Fibroblast of upper back skin (primary cell): ENCODE data around the gene GBGT1.

Experiments
- DNase-seq: peaks from one replicate; pipeline ENCODE4 v3.0.0-alpha.2; 2013

GBGT1 gene

GRCh38 chr9:133141833-133142595, 21.7 kb downstream of the GBGT1 start:
- no peak for DNase-seq

GRCh38 chr9:133140606-133141005, 23.1 kb downstream of the GBGT1 start:
- DNase-seq = no peak

GRCh38 chr9:133140174-133140505, 23.6 kb downstream of the GBGT1 start:
- no peak for DNase-seq

- DNase-seq = no peak
These were observed 24.2 kb downstream of the GBGT1 start for GRCh38 chr9:133139246-133140173.

- DNase-seq = no peak
These were observed 26.1 kb downstream of the GBGT1 start for GRCh38 chr9:133137451-133138231.

- DNase-seq = peak; percentile 83
These were observed 28.5 kb downstream of the GBGT1 start for GRCh38 chr9:133135146-133135745.

- no peak for DNase-seq
These were observed 29.1 kb downstream of the GBGT1 start for GRCh38 chr9:133134388-133135145.

- DNase-seq = peak; percentile 79
These were observed 29.9 kb downstream of the GBGT1 start for GRCh38 chr9:133133681-133134387.

GRCh38 chr9:133132174-133132573, 31.5 kb downstream of the GBGT1 start:
- no peak for DNase-seq

- no peak for DNase-seq
These were observed 32.2 kb downstream of the GBGT1 start for GRCh38 chr9:133131506-133131905.

GRCh38 chr9:133130685-133131244, 32.9 kb downstream of the GBGT1 start:
- DNase-seq = no peak

- no peak for DNase-seq
These were observed 34.5 kb downstream of the GBGT1 start for GRCh38 chr9:133129001-133129795.

- DNase-seq = no peak
These were observed 35.6 kb downstream of the GBGT1 start for GRCh38 chr9:133128152-133128551.

- no peak for DNase-seq
These were observed 36.3 kb downstream of the GBGT1 start for GRCh38 chr9:133127340-133127981.

- DNase-seq = no peak
These were observed 36.9 kb downstream of the GBGT1 start for GRCh38 chr9:133126697-133127339.

GRCh38 chr9:133125941-133126696, 37.6 kb downstream of the GBGT1 start:
- no peak for DNase-seq

GRCh38 chr9:133124907-133125275, 38.8 kb downstream of the GBGT1 start:
- DNase-seq = no peak

GRCh38 chr9:133124123-133124906, 39.4 kb downstream of the GBGT1 start:
- no peak for DNase-seq
